K562 (cell line): ENCODE measurements around the gene SAFB. TPM values are rescaled to one million over a fixed set of nuclear protein-coding genes. Genes with fewer than 3 reads are reported as not detected.

ENCODE experiments used
- ATAC-seq: fragments of 200-7000 bp; cut with Tn5 transposase; 3 replicates; pipeline ENCODE4 v1.9.1; 2020; ENCODE audit warnings: moderate library complexity
- BruUV-seq: library from RNA; stranded (reverse); fragments of 400-500 nt; replicated peaks from 2 replicates; lab custom pipeline; 2021; lab: Mats Ljungman, UMichigan
- CTCF ChIA-PET: fragments of 300-600 bp; formaldehyde crosslinking; extraction: SDS; loops from one replicate; lab custom pipeline; 2021; ENCODE audit warnings: low intra/inter-chr PET ratio; lab: Yijun Ruan, JAX
- POLR2A ChIA-PET: fragments of 300-600, 350-650 bp; sonication (Branson Sonifier 250); formaldehyde crosslinking; extraction: SDS; loops from one replicate; lab custom pipeline; 2021; ENCODE audit warnings: antibody characterized with exemption, inconsistent platforms; lab: Yijun Ruan, JAX
- DNase-seq, 4 experiments: peaks; one replicate each; pipeline versions ENCODE4 v3.0.0 to v3.0.0-alpha.2; 2011 to 2018; ENCODE audit warnings: low spot score in 3 of 4, mixed read lengths in 3 of 4; ENCODE audit errors: extremely low read depth in 1 of 4
- FAIRE-seq: peaks from 2 replicates; lab custom pipeline; 2011; peaks lifted over from hg19 to GRCh38; lab: Jason Lieb, UNC
- H2AFZ ChIP-seq: 2 replicates; pipeline ENCODE4 v1.6.0; 2011; ENCODE audit warnings: low read depth, low read length, control low read depth, inconsistent platforms
- H3K27ac ChIP-seq: fragments of 200-600 bp; 3 replicates; pipeline ENCODE4 v1.8.0; 2011; ENCODE audit warnings: low read depth, mild to moderate bottlenecking, control low read depth, inconsistent platforms, low read length, moderate library complexity, mixed read lengths; ENCODE audit errors: extremely low read depth
- H3K27me3 ChIP-seq, 2 experiments: fragments of 300-600 bp in 1 of 2; 2 replicates in 1 of 2; 3 replicates in 1 of 2; pipeline versions ENCODE4 v1.6.0 to v1.8.0; 2011; ENCODE audit warnings: inconsistent platforms in 2 of 2, low read length in 2 of 2, mild to moderate bottlenecking in 1 of 2, mixed read lengths in 1 of 2, moderate library complexity in 1 of 2; ENCODE audit not compliant: control insufficient read depth in 2 of 2, insufficient read depth in 2 of 2
- H3K36me3 ChIP-seq: fragments of 300-600 bp; 3 replicates; pipeline ENCODE4 v1.8.0; 2011; ENCODE audit warnings: mild to moderate bottlenecking, low read length, inconsistent platforms; ENCODE audit not compliant: control insufficient read depth, insufficient read depth
- H3K4me1 ChIP-seq, 2 experiments: fragments of 200-600 bp in 1 of 2; replicated peaks in 1 of 2; 2 replicates in 1 of 2; 3 replicates in 1 of 2; pipeline versions ENCODE4 v1.5.1 to v1.8.0; 2011; ENCODE audit warnings: inconsistent platforms in 2 of 2, low read length in 2 of 2, mild to moderate bottlenecking in 1 of 2, mixed read lengths in 1 of 2, moderate library complexity in 1 of 2; ENCODE audit not compliant: control insufficient read depth in 2 of 2, insufficient read depth in 2 of 2
- H3K4me2 ChIP-seq: 2 replicates; pipeline ENCODE4 v1.6.1; 2011; ENCODE audit warnings: low read length, control low read depth, inconsistent platforms, mixed read lengths; ENCODE audit not compliant: insufficient read depth
- H3K4me3 ChIP-seq: fragments of 200-600 bp; sonication (generic), shearing (Covaris generic); 2 replicates; pipeline ENCODE4 v1.5.1; 2016; ENCODE audit warnings: control low read depth, inconsistent platforms
- H3K79me2 ChIP-seq: fragments of 200-600 bp; 3 replicates; pipeline ENCODE4 v1.8.0; 2011; ENCODE audit warnings: low read length, inconsistent platforms; ENCODE audit not compliant: control insufficient read depth, insufficient read depth
- H3K9ac ChIP-seq, 2 experiments: 2 replicates each; pipeline versions ENCODE4 v1.6.0 to v1.6.1; 2011; ENCODE audit warnings: low read depth in 2 of 2, low read length in 2 of 2, control low read depth in 1 of 2, inconsistent platforms in 1 of 2, mild to moderate bottlenecking in 1 of 2, mixed read lengths in 1 of 2; ENCODE audit not compliant: insufficient read depth in 1 of 2
- H3K9me1 ChIP-seq: one replicate; pipeline ENCODE4 v1.6.0; 2011; ENCODE audit warnings: inconsistent platforms, mild to moderate bottlenecking, low read length, moderate library complexity; ENCODE audit not compliant: control insufficient read depth, insufficient read depth
- H3K9me3 ChIP-seq: replicated peaks from 2 replicates; pipeline ENCODE4 v1.5.1; 2011; ENCODE audit warnings: low read depth, low read length, inconsistent platforms; ENCODE audit not compliant: control insufficient read depth, insufficient read depth
- H4K20me1 ChIP-seq: replicated peaks from 2 replicates; pipeline ENCODE4 v1.6.1; 2011; ENCODE audit warnings: low read length, inconsistent platforms, mixed read lengths; ENCODE audit not compliant: control insufficient read depth, insufficient read depth
- BRF1 ChIP-seq: IDR thresholded peaks from 3 replicates; pipeline ENCODE4 v1.6.1; 2011; ENCODE audit warnings: borderline replicate concordance, mild to moderate bottlenecking; ENCODE audit not compliant: insufficient read length; ENCODE audit errors: extremely low read depth
- ERF ChIP-seq: fragments of 450-650 bp; formaldehyde crosslinking; IDR thresholded peaks from 2 replicates; pipeline ENCODE4 v1.4.0; 2020; ENCODE audit warnings: mild to moderate bottlenecking, mixed read lengths
- GATAD2A ChIP-seq: fragments of 450-650 bp; IDR thresholded peaks from 2 replicates; pipeline ENCODE4 v1.6.1; 2017
- ILF3 ChIP-seq: fragments of 450-650 bp; IDR thresholded peaks from 2 replicates; pipeline ENCODE4 v1.6.1; 2018; ENCODE audit warnings: antibody characterized with exemption, mild to moderate bottlenecking, moderate library complexity, borderline replicate concordance
- KAT7 ChIP-seq: sonication (generic); formaldehyde crosslinking; IDR thresholded peaks from 2 replicates; pipeline ENCODE4 v1.8.0; 2022; ENCODE audit warnings: missing genetic modification reagents, mild to moderate bottlenecking, borderline replicate concordance
- KLF6 ChIP-seq: fragments of 250-450 bp; sonication (Bioruptor Pico); IDR thresholded peaks from 2 replicates; pipeline ENCODE4 v1.4.0; 2020; ENCODE audit warnings: mild to moderate bottlenecking, moderate library complexity, borderline replicate concordance
- MEIS2 ChIP-seq: fragments of 450-650 bp; IDR thresholded peaks from 2 replicates; pipeline ENCODE4 v1.6.1; 2014; ENCODE audit warnings: mild to moderate bottlenecking; ENCODE audit not compliant: partially characterized antibody
- PHB ChIP-seq: fragments of 250-450 bp; sonication (Bioruptor Pico); IDR thresholded peaks from 2 replicates; pipeline ENCODE4 v1.5.0; 2021
- POLR2G ChIP-seq: fragments of 200-400 bp; formaldehyde crosslinking; IDR thresholded peaks from 2 replicates; pipeline ENCODE4 v1.6.1; 2017; ENCODE audit warnings: low read depth, mild to moderate bottlenecking, antibody characterized with exemption, low read length, moderate library complexity
- ZKSCAN1 ChIP-seq: fragments of 150-350 bp; IDR thresholded peaks from 2 replicates; pipeline ENCODE4 v1.6.1; 2016; ENCODE audit warnings: low read depth, low read length
- WGBS: fragments of 100-300 bp; shearing (Covaris generic); methylation state at CpG from one replicate; pipeline ENCODE4 v1.1.6; 2016; ENCODE audit warnings: low coverage, mixed read lengths; ENCODE audit not compliant: insufficient coverage; ENCODE audit errors: missing lambda C conversion rate; 5-methylcytosine and 5-hydroxymethylcytosine counted together
- in situ Hi-C: fragments of 300-500 bp; cut with MboI; formaldehyde crosslinking; loops from 4 replicates; pipeline ENCODE4 v1.15.0; 2018; ENCODE audit warnings: inconsistent platforms, mixed read lengths
- intact Hi-C: fragments of 100-400 bp; cut with micrococcal nuclease; formaldehyde crosslinking; loops from 2 replicates; pipeline ENCODE4 v1.14.2; 2022
- polyA plus RNA-seq, 8 experiments: library from polyadenylated mRNA; depleted of rRNA in 4 of 8; stranded (reverse) in 5 of 8; unstranded in 3 of 8; fragments of >200 nt; fragmentation: Nextera tagmentation in 2 of 8; fragmentation: Illumina TruSeq in 1 of 8; extraction: Ambion mirVana in 2 of 8; extraction: Trizol in 1 of 8; gene quantifications; 2 replicates each; pipeline versions ENCODE4 v1.2.1 to v1.2.3, GENCODE V29; 2011 to 2014; ENCODE audit warnings: inconsistent platforms in 1 of 8, missing spikeins in 1 of 8
- total RNA-seq, 7 experiments: library from RNA; depleted of rRNA in 6 of 7; stranded (reverse); fragments of >200 nt in 6 of 7; fragmentation: Illumina TruSeq in 2 of 7; extraction: Trizol in 2 of 7; gene quantifications; 2 replicates each; pipeline versions ENCODE4 v1.2.1 to v1.2.3, GENCODE V29; 2011 to 2021; ENCODE audit warnings: low replicate concordance in 1 of 7
- TF ChIP-seq, protein P1 (sequence below): IDR thresholded peaks from 2 replicates; pipeline ENCODE4 v1.6.1; 2011; ENCODE audit not compliant: insufficient read length; ENCODE audit errors: extremely low read depth
- TF ChIP-seq, protein P2 (sequence below): fragments of 250-450 bp; sonication (Bioruptor Pico); IDR thresholded peaks from 2 replicates; pipeline ENCODE4 v1.4.0; 2020
- TF ChIP-seq, protein P3 (sequence below): sonication (generic); formaldehyde crosslinking; IDR thresholded peaks from 2 replicates; pipeline ENCODE4 v1.8.0; 2023; ENCODE audit warnings: mild to moderate bottlenecking, missing genetic modification reagents
- TF ChIP-seq, protein P4 (sequence below), 2 experiments: fragments of 450-650 bp in 1 of 2; sonication (generic) in 1 of 2; formaldehyde crosslinking in 1 of 2; IDR thresholded peaks in 1 of 2; conservative IDR thresholded peaks in 1 of 2; 2 replicates each; pipeline versions ENCODE4 v1.6.1 to v1.8.1; 2016 to 2023; ENCODE audit warnings: mild to moderate bottlenecking in 2 of 2, moderate library complexity in 2 of 2, inconsistent platforms in 1 of 2, missing genetic modification reagents in 1 of 2

Gene SAFB
- total and polyA plus RNA-seq, 9 of the 15 experiments (the other 6 are each of a cell fraction or from before 2014, with no cell fraction given) = 1.1 to 151 (median 83.1) TPM

DNA sequence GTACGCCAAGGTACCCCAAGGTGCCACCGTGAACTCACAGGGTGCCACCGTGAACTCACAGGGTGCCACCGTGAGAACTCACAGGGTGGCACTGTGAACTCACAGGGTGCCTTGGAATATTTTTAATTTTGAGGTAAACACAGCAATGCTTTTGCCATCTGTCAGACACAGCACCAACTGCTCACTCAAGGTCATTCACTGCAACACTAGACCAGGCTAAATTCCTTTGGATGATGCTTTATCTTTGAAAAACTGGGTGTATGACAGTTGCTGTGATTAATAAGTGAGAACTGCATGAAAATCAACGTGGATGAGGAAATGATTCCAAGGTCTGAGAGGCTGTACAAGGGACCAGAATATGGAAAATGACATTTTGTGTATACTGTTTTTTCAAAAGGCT, 19.3 kb upstream of the SAFB start:
- no peaks in the 10 kb centered on the region for H3K4me1 ChIP-seq
- intact Hi-C loops = no loop called here
- WGBS = 86% methylated on average over 5 of the region's 5 CpGs
- no peak for FAIRE-seq
- peaks cover 91% of the 10 kb centered on the region for H3K36me3 ChIP-seq
- no peaks in the 10 kb centered on the region for H3K27me3 ChIP-seq
- H3K9me1 ChIP-seq = no peaks in the 10 kb centered on the region
- ChIA-PET POLR2A (interaction anchor here (1.9 kb wide), 1 partner anchor 18 kb away, joined by 7 read pairs; the partner anchor contains the start of genes SAFB and SAFB2), CTCF (no interaction called here)
- ATAC-seq = no peak
- no peaks in the 10 kb centered on the region for H3K9me3 ChIP-seq
- H3K79me2 ChIP-seq = peaks cover 34% of the 10 kb centered on the region
- H3K4me2 ChIP-seq = no peak overlapping the region
- BruUV-seq = no TSS peak
- in situ Hi-C loops = no loop called here
- no peak overlapping the region for H3K9ac ChIP-seq
- no peak for DNase-seq
- no peak overlapping the region for H3K4me3 ChIP-seq
- TF ChIP-seq ILF3 = no peak
- TF ChIP-seq BRF1 = no peak
- no peak for TF ChIP-seq KAT7 (CRISPR knock-in tag)
- TF ChIP-seq, protein P1, sequence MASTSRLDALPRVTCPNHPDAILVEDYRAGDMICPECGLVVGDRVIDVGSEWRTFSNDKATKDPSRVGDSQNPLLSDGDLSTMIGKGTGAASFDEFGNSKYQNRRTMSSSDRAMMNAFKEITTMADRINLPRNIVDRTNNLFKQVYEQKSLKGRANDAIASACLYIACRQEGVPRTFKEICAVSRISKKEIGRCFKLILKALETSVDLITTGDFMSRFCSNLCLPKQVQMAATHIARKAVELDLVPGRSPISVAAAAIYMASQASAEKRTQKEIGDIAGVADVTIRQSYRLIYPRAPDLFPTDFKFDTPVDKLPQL = no peak
- TF ChIP-seq, protein P2, sequence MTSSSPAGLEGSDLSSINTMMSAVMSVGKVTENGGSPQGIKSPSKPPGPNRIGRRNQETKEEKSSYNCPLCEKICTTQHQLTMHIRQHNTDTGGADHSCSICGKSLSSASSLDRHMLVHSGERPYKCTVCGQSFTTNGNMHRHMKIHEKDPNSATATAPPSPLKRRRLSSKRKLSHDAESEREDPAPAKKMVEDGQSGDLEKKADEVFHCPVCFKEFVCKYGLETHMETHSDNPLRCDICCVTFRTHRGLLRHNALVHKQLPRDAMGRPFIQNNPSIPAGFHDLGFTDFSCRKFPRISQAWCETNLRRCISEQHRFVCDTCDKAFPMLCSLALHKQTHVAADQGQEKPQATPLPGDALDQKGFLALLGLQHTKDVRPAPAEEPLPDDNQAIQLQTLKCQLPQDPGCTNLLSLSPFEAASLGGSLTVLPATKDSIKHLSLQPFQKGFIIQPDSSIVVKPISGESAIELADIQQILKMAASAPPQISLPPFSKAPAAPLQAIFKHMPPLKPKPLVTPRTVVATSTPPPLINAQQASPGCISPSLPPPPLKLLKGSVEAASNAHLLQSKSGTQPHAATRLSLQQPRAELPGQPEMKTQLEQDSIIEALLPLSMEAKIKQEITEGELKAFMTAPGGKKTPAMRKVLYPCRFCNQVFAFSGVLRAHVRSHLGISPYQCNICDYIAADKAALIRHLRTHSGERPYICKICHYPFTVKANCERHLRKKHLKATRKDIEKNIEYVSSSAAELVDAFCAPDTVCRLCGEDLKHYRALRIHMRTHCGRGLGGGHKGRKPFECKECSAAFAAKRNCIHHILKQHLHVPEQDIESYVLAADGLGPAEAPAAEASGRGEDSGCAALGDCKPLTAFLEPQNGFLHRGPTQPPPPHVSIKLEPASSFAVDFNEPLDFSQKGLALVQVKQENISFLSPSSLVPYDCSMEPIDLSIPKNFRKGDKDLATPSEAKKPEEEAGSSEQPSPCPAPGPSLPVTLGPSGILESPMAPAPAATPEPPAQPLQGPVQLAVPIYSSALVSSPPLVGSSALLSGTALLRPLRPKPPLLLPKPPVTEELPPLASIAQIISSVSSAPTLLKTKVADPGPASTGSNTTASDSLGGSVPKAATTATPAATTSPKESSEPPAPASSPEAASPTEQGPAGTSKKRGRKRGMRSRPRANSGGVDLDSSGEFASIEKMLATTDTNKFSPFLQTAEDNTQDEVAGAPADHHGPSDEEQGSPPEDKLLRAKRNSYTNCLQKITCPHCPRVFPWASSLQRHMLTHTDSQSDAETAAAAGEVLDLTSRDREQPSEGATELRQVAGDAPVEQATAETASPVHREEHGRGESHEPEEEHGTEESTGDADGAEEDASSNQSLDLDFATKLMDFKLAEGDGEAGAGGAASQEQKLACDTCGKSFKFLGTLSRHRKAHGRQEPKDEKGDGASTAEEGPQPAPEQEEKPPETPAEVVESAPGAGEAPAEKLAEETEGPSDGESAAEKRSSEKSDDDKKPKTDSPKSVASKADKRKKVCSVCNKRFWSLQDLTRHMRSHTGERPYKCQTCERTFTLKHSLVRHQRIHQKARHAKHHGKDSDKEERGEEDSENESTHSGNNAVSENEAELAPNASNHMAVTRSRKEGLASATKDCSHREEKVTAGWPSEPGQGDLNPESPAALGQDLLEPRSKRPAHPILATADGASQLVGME (CRISPR knock-in tag) = no peak
- no peak for TF ChIP-seq PHB (CRISPR knock-in tag)
- TF ChIP-seq, protein P3, sequence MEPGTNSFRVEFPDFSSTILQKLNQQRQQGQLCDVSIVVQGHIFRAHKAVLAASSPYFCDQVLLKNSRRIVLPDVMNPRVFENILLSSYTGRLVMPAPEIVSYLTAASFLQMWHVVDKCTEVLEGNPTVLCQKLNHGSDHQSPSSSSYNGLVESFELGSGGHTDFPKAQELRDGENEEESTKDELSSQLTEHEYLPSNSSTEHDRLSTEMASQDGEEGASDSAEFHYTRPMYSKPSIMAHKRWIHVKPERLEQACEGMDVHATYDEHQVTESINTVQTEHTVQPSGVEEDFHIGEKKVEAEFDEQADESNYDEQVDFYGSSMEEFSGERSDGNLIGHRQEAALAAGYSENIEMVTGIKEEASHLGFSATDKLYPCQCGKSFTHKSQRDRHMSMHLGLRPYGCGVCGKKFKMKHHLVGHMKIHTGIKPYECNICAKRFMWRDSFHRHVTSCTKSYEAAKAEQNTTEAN (CRISPR knock-in tag) = no peak
- no peak for TF ChIP-seq POLR2G
- no peak for TF ChIP-seq KLF6 (CRISPR knock-in tag)
- no peak for TF ChIP-seq ERF (CRISPR knock-in tag)
- TF ChIP-seq MEIS2 = no peak
- no peak for TF ChIP-seq ZKSCAN1
- TF ChIP-seq, protein P4, sequence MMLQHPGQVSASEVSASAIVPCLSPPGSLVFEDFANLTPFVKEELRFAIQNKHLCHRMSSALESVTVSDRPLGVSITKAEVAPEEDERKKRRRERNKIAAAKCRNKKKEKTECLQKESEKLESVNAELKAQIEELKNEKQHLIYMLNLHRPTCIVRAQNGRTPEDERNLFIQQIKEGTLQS (IDR thresholded peaks at IDR 0.05) = no peak
- TF ChIP-seq, protein P4 (CRISPR knock-in tag; conservative IDR thresholded peaks at IDR 0.05) = no peak
- TF ChIP-seq GATAD2A = no peak
- no peak overlapping the region for H3K27ac ChIP-seq
- 0 out of 2 replicates have a peak, but pooled peaks cover 4% of the 10 kb centered on the region for H4K20me1 ChIP-seq
- H2AFZ ChIP-seq = no peak overlapping the region
